Measurements from ENCODE around the gene CLEC2L. TPM values are rescaled to one million over a fixed set of nuclear protein-coding genes. Genes with fewer than 3 reads are reported as not detected.

CLEC2L gene
- total and polyA plus RNA-seq, 2 of the 8 experiments (the other 6 are each of a cell fraction or from before 2014, with no cell fraction given) = 0.20 to 1.9 TPM

DNA sequence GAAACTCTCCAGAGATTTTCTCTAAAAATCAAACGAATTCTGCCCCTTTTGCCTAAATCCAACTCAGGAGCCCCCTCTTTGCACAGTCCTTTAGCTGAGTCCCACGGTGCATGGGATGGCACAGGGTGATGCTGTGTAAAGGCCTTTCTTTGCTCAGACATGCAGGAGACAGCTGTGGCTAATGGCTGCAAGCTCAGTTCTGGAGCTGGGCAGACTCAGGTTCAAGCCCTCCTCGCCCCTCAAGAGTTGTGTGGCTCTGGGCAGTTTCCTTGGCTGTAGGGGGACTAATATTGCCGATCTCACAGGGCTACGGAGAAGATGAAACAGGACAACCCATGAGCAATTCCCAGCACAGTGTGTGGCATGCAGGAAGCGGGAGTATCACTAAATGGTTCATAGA, 42.6 kb downstream of the CLEC2L start:
- Histone ChIP-seq H4K20me1 (replicated peaks in 1 of 2; ENCODE audit: control insufficient read depth in 1 of 2, insufficient read depth in 2 of 2, low read length in 2 of 2) (no peaks in the 10 kb centered on the region), H2BK20ac (ENCODE audit: low read length) (0 out of 2 replicates have a peak overlapping the region, but pooled peaks have one; percentile 65), H3K56ac (replicated peaks; ENCODE audit: insufficient read length, low read depth, low read length) (no peak overlapping the region), H3K4me1 (replicated peaks in 1 of 4; ENCODE audit: control insufficient read depth in 3 of 4, insufficient read depth in 4 of 4, low read length in 3 of 4) (peaks cover 0 to 14% (median 4%) of the 10 kb centered on the region in 4 experiments; a peak in 3 of 7 replicates), H3K36me3 (ENCODE audit: control insufficient read depth in 2 of 4, insufficient read depth in 4 of 4, low read length in 3 of 4) (no peaks in the 10 kb centered on the region; a peak in 1 of 8 replicates), H3K23ac (ENCODE audit: insufficient read length) (no peak overlapping the region), H3K4me2 (ENCODE audit: insufficient read depth in 1 of 2, low read depth in 2 of 2, low read length in 2 of 2) (no peak overlapping the region), H2BK15ac (ENCODE audit: low read length) (no peak overlapping the region), H3K9ac (replicated peaks in 1 of 4; ENCODE audit: extremely low read depth in 1 of 4, low read depth in 3 of 4, low read length in 3 of 4) (no peak overlapping the region), H2AFZ (ENCODE audit: low read length) (no peak overlapping the region), H3K18ac (ENCODE audit: extremely low read depth, low read length) (no peak overlapping the region), H3K79me1 (ENCODE audit: low read depth, low read length) (no peaks in the 10 kb centered on the region), H2BK5ac (ENCODE audit: low read depth, low read length) (peak overlapping the region; percentile 15; the same call in 1 of the 2 replicates), H4K8ac (ENCODE audit: extremely low read depth, insufficient read depth, low read length) (no peak overlapping the region), H3K27me3 (replicated peaks in 1 of 4; ENCODE audit: control insufficient read depth in 3 of 4, extremely low read depth in 1 of 4, insufficient read depth in 3 of 4, low read length in 3 of 4) (no peaks in the 10 kb centered on the region), H4K91ac (replicated peaks; ENCODE audit: insufficient read length, low read length) (no peak overlapping the region), H2BK120ac (replicated peaks; ENCODE audit: low read depth, low read length) (peak overlapping the region; percentile 21), H3K79me2 (ENCODE audit: control insufficient read depth in 1 of 2, insufficient read depth in 2 of 2, low read length in 2 of 2) (no peaks in the 10 kb centered on the region), H3K4ac (replicated peaks; ENCODE audit: insufficient read length, low read depth, low read length) (no peak overlapping the region), H3K14ac (ENCODE audit: insufficient read length) (no peak overlapping the region), H3K4me3 (ENCODE audit: extremely low read depth in 1 of 4, insufficient read depth in 2 of 4, low read depth in 3 of 4, low read length in 4 of 4) (no peak overlapping the region), H2AK5ac (ENCODE audit: low read depth, low read length) (no peak overlapping the region), H3K9me3 (ENCODE audit: insufficient read depth in 2 of 2, low read depth in 1 of 2, low read length in 1 of 2) (no peaks in the 10 kb centered on the region), H4K5ac (ENCODE audit: insufficient read length, low read depth, low read length) (no peak overlapping the region), H3K27ac (ENCODE audit: low read depth, low read length) (no peak overlapping the region), H2BK12ac (ENCODE audit: low read depth, low read length) (no peak overlapping the region), H3K23me2 (ENCODE audit: low read depth, low read length) (no peaks in the 10 kb centered on the region)
- WGBS, 2 experiments (ENCODE audit: extremely low coverage in 1 of 2, insufficient coverage in 1 of 2, insufficient read length in 1 of 2, insufficient replicate concordance in 2 of 2, low coverage in 1 of 2, low lambda C conversion rate in 2 of 2, missing lambda C conversion rate in 1 of 2) = 78% methylated on average over 6 of the region's 6 CpGs; no CpG with 5 or more reads in 1 of the 2 experiments
- ChIA-PET CTCF (ENCODE audit: partially characterized antibody) (interaction anchor here (0.6 to 6.3 kb wide), 16 partner anchors 10 to 157 kb away, joined by 3 to 54 read pairs (median 3); no protein-coding TSS in a partner anchor), POLR2A (ENCODE audit: partially characterized antibody) (interaction anchor here (0.8 kb wide), 1 partner anchor 54 kb away, joined by 4 read pairs; no protein-coding TSS in a partner anchor)
- no peak for DNase-seq (ENCODE audit: low read depth in 1 of 2, low spot score in 2 of 2)
- FAIRE-seq = no peak
- no peak for TF ChIP-seq CTBP2 (IDR thresholded peaks at IDR 0.05; ENCODE audit: borderline replicate concordance, insufficient read depth, insufficient read length, low read length)
- TF ChIP-seq SIX5 (IDR thresholded peaks at IDR 0.05; ENCODE audit: low read depth, low read length) = no peak
- TF ChIP-seq ZNF274 (IDR thresholded peaks at IDR 0.05; ENCODE audit: borderline replicate concordance, extremely low read depth, low read length) = no peak
- TF ChIP-seq POLR2A (IDR thresholded peaks at IDR 0.05; ENCODE audit: control extremely low read depth in 1 of 2, low read depth in 2 of 2, low read length in 2 of 2) = no peak
- TF ChIP-seq CHD2 (IDR thresholded peaks at IDR 0.05; ENCODE audit: low read length) = no peak
- no peak for TF ChIP-seq RAD21 (IDR thresholded peaks at IDR 0.05 in 1 of 2, conservative IDR thresholded peaks at IDR 0.05 in 1 of 2; ENCODE audit: low read depth in 2 of 2, low read length in 2 of 2)
- no peak for TF ChIP-seq EP300 (IDR thresholded peaks at IDR 0.05; ENCODE audit: borderline replicate concordance in 1 of 2, low read depth in 2 of 2, low read length in 2 of 2)

All from H1 (cell line).